Measurements from ENCODE around the gene GCN1.
"Not testable (repeated sequence)": the region's sequence is repeated elsewhere in the genome, so short reads cannot be mapped to it uniquely, and the experiment has no call there.

GRCh38 chr12:120236809-120237208 is 42.3 kb upstream of the GCN1 start:
- TF ChIP-seq POLR2A, CTCF (IDR thresholded peaks at IDR 0.05): not testable (repeated sequence)

Measured in heart left ventricle (tissue), 13 donors.